WTC11 (cell line): ENCODE data around the gene TRAPPC3L. TPM values are rescaled to one million over a fixed set of nuclear protein-coding genes. Genes with fewer than 3 reads are reported as not detected.

Experiments
- ATAC-seq: fragments of 200-7000 bp; cut with Tn5 transposase; 2 replicates; pipeline ENCODE4 v1.10.0; 2021; ENCODE audit warnings: mild to moderate bottlenecking, moderate library complexity
- CTCF ChIA-PET: fragments of 300-600 bp; sonication (Branson Sonifier 250); formaldehyde crosslinking; loops from one replicate; lab custom pipeline; 2021; ENCODE audit warnings: antibody characterized with exemption; lab: Charles Lee
- POLR2A ChIA-PET: fragments of 350-600 bp; sonication (Branson Sonifier 250); formaldehyde crosslinking; loops from one replicate; lab custom pipeline; 2021; ENCODE audit warnings: antibody characterized with exemption; lab: Charles Lee
- DNase-seq: peaks from one replicate; pipeline ENCODE4 v3.0.0; 2021; ENCODE audit warnings: low spot score
- H3K27ac Mint-ChIP-seq: 2 replicates; pipeline ENCODE4 v1.8.0; 2021; ENCODE audit warnings: mixed read lengths
- H3K27me3 Mint-ChIP-seq: 2 replicates; pipeline ENCODE4 v1.8.0; 2021; ENCODE audit warnings: low read depth, mild to moderate bottlenecking, moderate library complexity, mixed read lengths
- H3K36me3 Mint-ChIP-seq: 2 replicates; pipeline ENCODE4 v1.8.0; 2021; ENCODE audit warnings: mixed read lengths
- H3K4me1 Mint-ChIP-seq: 2 replicates; pipeline ENCODE4 v1.8.0; 2022; ENCODE audit warnings: mixed read lengths
- H3K4me3 Mint-ChIP-seq: 2 replicates; pipeline ENCODE4 v1.8.0; 2021; ENCODE audit warnings: mild to moderate bottlenecking, moderate library complexity, mixed read lengths
- H3K9me3 Mint-ChIP-seq: 2 replicates; pipeline ENCODE4 v1.8.0; 2021; ENCODE audit warnings: mixed read lengths
- CTCF ChIP-seq: fragments of 200-600 bp; IDR thresholded peaks from 2 replicates; pipeline ENCODE4 v1.8.0; 2022; ENCODE audit warnings: antibody characterized with exemption
- ELF4 ChIP-seq: sonication (generic); formaldehyde crosslinking; IDR thresholded peaks from 2 replicates; pipeline ENCODE4 v1.8.1; 2022; ENCODE audit warnings: low read depth, mild to moderate bottlenecking, moderate library complexity, missing genetic modification reagents
- FOXK1 ChIP-seq: sonication (generic); formaldehyde crosslinking; IDR thresholded peaks from 2 replicates; pipeline ENCODE4 v1.8.0; 2022; ENCODE audit warnings: mild to moderate bottlenecking, moderate library complexity, missing genetic modification reagents
- GRHL2 ChIP-seq: fragments of 250-450 bp; sonication (Bioruptor Pico); IDR thresholded peaks from 2 replicates; pipeline ENCODE4 v1.8.0; 2022; ENCODE audit warnings: mild to moderate bottlenecking, moderate library complexity; ENCODE audit not compliant: insufficient replicate concordance, severe bottlenecking
- JAZF1 ChIP-seq: fragments of 250-450 bp; sonication (Bioruptor Pico); IDR thresholded peaks from 2 replicates; pipeline ENCODE4 v1.9.0; 2021; ENCODE audit warnings: moderate library complexity, mild to moderate bottlenecking, inconsistent platforms
- MAX ChIP-seq: sonication (generic); formaldehyde crosslinking; IDR thresholded peaks from 2 replicates; pipeline ENCODE4 v1.8.0; 2022; ENCODE audit warnings: mild to moderate bottlenecking, missing genetic modification reagents
- MXD4 ChIP-seq: fragments of 250-450 bp; sonication (Bioruptor Pico); IDR thresholded peaks from 2 replicates; pipeline ENCODE4 v1.8.0; 2021; ENCODE audit warnings: mild to moderate bottlenecking, moderate library complexity, borderline replicate concordance
- NFE2L1 ChIP-seq: sonication (generic); formaldehyde crosslinking; IDR thresholded peaks from 2 replicates; pipeline ENCODE4 v1.8.1; 2023; ENCODE audit warnings: missing genetic modification reagents
- NR3C1 ChIP-seq: sonication (generic); formaldehyde crosslinking; conservative IDR thresholded peaks from 2 replicates; pipeline ENCODE4 v1.8.1; 2023; ENCODE audit warnings: low read depth, mild to moderate bottlenecking, missing genetic modification reagents
- PREB ChIP-seq: sonication (generic); formaldehyde crosslinking; IDR thresholded peaks from 2 replicates; pipeline ENCODE4 v1.8.1; 2022; ENCODE audit warnings: mild to moderate bottlenecking, missing genetic modification reagents, moderate library complexity, borderline replicate concordance
- SOX15 ChIP-seq: fragments of 250-450 bp; sonication (Bioruptor Pico); IDR thresholded peaks from 2 replicates; pipeline ENCODE4 v1.9.0; 2021; ENCODE audit warnings: mild to moderate bottlenecking
- TCF7 ChIP-seq: sonication (generic); formaldehyde crosslinking; IDR thresholded peaks from 2 replicates; pipeline ENCODE4 v1.8.0; 2022; ENCODE audit warnings: mild to moderate bottlenecking, low read depth, missing genetic modification reagents, moderate library complexity
- USF2 ChIP-seq: sonication (generic); formaldehyde crosslinking; IDR thresholded peaks from 2 replicates; pipeline ENCODE4 v1.8.1; 2023; ENCODE audit warnings: mild to moderate bottlenecking, missing genetic modification reagents, moderate library complexity
- ZNF121 ChIP-seq: sonication (generic); formaldehyde crosslinking; IDR thresholded peaks from 2 replicates; pipeline ENCODE4 v1.8.0; 2023; ENCODE audit warnings: missing genetic modification reagents
- ZNF219 ChIP-seq: sonication (generic); formaldehyde crosslinking; IDR thresholded peaks from 2 replicates; pipeline ENCODE4 v1.8.0; 2023; ENCODE audit warnings: missing genetic modification reagents, mild to moderate bottlenecking, borderline replicate concordance
- ZNF232 ChIP-seq: sonication (generic); formaldehyde crosslinking; IDR thresholded peaks from 2 replicates; pipeline ENCODE4 v1.8.0; 2022; ENCODE audit warnings: mild to moderate bottlenecking, missing genetic modification reagents
- ZNF281 ChIP-seq: sonication (generic); formaldehyde crosslinking; IDR thresholded peaks from 2 replicates; pipeline ENCODE4 v1.8.0; 2023; ENCODE audit warnings: mild to moderate bottlenecking, missing genetic modification reagents
- ZNF317 ChIP-seq: sonication (generic); formaldehyde crosslinking; IDR thresholded peaks from 2 replicates; pipeline ENCODE4 v1.8.1; 2023; ENCODE audit warnings: low read depth, mild to moderate bottlenecking, moderate library complexity, missing genetic modification reagents, borderline replicate concordance
- total RNA-seq: library from RNA; stranded (reverse); gene quantifications from 3 replicates; pipeline ENCODE4 v1.2.3, GENCODE V29; 2021
- TF ChIP-seq, protein P1 (sequence below): sonication (generic); formaldehyde crosslinking; IDR thresholded peaks from 2 replicates; pipeline ENCODE4 v1.8.0; 2022; ENCODE audit warnings: missing genetic modification reagents
- TF ChIP-seq, protein P2 (sequence below): sonication (generic); formaldehyde crosslinking; IDR thresholded peaks from 2 replicates; pipeline ENCODE4 v1.8.1; 2023; ENCODE audit warnings: mild to moderate bottlenecking, missing genetic modification reagents, moderate library complexity
- TF ChIP-seq, protein P3 (sequence below): sonication (generic); formaldehyde crosslinking; IDR thresholded peaks from 2 replicates; pipeline ENCODE4 v1.8.1; 2022; ENCODE audit warnings: low read depth, mild to moderate bottlenecking, moderate library complexity, missing genetic modification reagents, borderline replicate concordance

The TRAPPC3L gene
- total RNA-seq, 1 experiment from 2014 or later = not detected

GRCh38 chr6:116461932-116462885, 83.3 kb downstream of the TRAPPC3L start:
- POLR2A ChIA-PET = no interaction called here
- CTCF ChIA-PET = interaction anchor here (0.7 to 1.7 kb wide), 6 partner anchors 11 to 194 kb away, joined by 3 to 4 read pairs (median 4); no protein-coding TSS in a partner anchor
- Mint-ChIP-seq H3K27ac (no peak overlapping the region), H3K9me3 (no peaks in the 10 kb centered on the region), H3K4me1 (peaks cover 30% of the 10 kb centered on the region), H3K27me3 (peaks cover 55% of the 10 kb centered on the region), H3K36me3 (no peaks in the 10 kb centered on the region), H3K4me3 (peak overlapping the region; percentile 60)
- ATAC-seq (peak; percentile 92), DNase-seq (peak; percentile 86)
- TF ChIP-seq, protein P1, sequence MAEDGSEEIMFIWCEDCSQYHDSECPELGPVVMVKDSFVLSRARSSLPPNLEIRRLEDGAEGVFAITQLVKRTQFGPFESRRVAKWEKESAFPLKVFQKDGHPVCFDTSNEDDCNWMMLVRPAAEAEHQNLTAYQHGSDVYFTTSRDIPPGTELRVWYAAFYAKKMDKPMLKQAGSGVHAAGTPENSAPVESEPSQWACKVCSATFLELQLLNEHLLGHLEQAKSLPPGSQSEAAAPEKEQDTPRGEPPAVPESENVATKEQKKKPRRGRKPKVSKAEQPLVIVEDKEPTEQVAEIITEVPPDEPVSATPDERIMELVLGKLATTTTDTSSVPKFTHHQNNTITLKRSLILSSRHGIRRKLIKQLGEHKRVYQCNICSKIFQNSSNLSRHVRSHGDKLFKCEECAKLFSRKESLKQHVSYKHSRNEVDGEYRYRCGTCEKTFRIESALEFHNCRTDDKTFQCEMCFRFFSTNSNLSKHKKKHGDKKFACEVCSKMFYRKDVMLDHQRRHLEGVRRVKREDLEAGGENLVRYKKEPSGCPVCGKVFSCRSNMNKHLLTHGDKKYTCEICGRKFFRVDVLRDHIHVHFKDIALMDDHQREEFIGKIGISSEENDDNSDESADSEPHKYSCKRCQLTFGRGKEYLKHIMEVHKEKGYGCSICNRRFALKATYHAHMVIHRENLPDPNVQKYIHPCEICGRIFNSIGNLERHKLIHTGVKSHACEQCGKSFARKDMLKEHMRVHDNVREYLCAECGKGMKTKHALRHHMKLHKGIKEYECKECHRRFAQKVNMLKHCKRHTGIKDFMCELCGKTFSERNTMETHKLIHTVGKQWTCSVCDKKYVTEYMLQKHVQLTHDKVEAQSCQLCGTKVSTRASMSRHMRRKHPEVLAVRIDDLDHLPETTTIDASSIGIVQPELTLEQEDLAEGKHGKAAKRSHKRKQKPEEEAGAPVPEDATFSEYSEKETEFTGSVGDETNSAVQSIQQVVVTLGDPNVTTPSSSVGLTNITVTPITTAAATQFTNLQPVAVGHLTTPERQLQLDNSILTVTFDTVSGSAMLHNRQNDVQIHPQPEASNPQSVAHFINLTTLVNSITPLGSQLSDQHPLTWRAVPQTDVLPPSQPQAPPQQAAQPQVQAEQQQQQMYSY (CRISPR knock-in tag) = peak; percentile 48; the same call in 1 of the 2 replicates
- TF ChIP-seq, protein P2, sequence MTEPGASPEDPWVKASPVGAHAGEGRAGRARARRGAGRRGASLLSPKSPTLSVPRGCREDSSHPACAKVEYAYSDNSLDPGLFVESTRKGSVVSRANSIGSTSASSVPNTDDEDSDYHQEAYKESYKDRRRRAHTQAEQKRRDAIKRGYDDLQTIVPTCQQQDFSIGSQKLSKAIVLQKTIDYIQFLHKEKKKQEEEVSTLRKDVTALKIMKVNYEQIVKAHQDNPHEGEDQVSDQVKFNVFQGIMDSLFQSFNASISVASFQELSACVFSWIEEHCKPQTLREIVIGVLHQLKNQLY = peak; percentile 88; the same call in 1 of the 2 replicates
- TF ChIP-seq FOXK1 (CRISPR knock-in tag) (peak; percentile 92), MAX (CRISPR knock-in tag) (peak; percentile 99), GRHL2 (CRISPR knock-in tag) (no peak), SOX15 (CRISPR knock-in tag) (no peak), NFE2L1 (CRISPR knock-in tag) (peak; percentile 89), PREB (CRISPR knock-in tag) (no peak), TCF7 (CRISPR knock-in tag) (peak; percentile 93; the same call in 1 of the 2 replicates), CTCF (no peak), ZNF219 (CRISPR knock-in tag) (0 out of 2 replicates have a peak, but pooled peaks have one; percentile 62), ELF4 (CRISPR knock-in tag) (peak; percentile 79; the same call in 1 of the 2 replicates), ZNF281 (CRISPR knock-in tag) (peak; percentile 62), ZNF232 (CRISPR knock-in tag) (peak; percentile 95), MXD4 (no peak), ZNF121 (CRISPR knock-in tag) (peak; percentile 65), ZNF317 (peak; percentile 65; the same call in 1 of the 2 replicates), JAZF1 (CRISPR knock-in tag) (no peak), NR3C1 (0 out of 2 replicates have a peak, but pooled peaks have one; percentile 35), USF2 (CRISPR knock-in tag) (peak; percentile 57)
- TF ChIP-seq, protein P3, sequence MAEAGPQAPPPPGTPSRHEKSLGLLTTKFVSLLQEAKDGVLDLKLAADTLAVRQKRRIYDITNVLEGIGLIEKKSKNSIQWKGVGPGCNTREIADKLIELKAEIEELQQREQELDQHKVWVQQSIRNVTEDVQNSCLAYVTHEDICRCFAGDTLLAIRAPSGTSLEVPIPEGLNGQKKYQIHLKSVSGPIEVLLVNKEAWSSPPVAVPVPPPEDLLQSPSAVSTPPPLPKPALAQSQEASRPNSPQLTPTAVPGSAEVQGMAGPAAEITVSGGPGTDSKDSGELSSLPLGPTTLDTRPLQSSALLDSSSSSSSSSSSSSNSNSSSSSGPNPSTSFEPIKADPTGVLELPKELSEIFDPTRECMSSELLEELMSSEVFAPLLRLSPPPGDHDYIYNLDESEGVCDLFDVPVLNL (CRISPR knock-in tag) = peak; percentile 58; the same call in 1 of the 2 replicates
